Colonic mucosa (tissue), 4 donors: Measurements from ENCODE around the gene ADAMTS1. TPM values are rescaled to one million over a fixed set of nuclear protein-coding genes. Genes with fewer than 3 reads are reported as not detected.
A peak's percentile ranks its signal among the peaks of the same experiment; 100 is the strongest.

Experiments used
- DNase-seq: peaks from one replicate; pipeline ENCODE4 v3.0.0-alpha.2; 2020
- H3K27ac ChIP-seq: fragments of 200-600 bp; one replicate; pipeline ENCODE4 v1.8.0; 2021
- H3K27me3 ChIP-seq: fragments of 200-600 bp; one replicate; pipeline ENCODE4 v1.8.0; 2021
- H3K36me3 ChIP-seq: fragments of 200-600 bp; one replicate; pipeline ENCODE4 v1.8.0; 2021
- H3K4me1 ChIP-seq: fragments of 200-600 bp; one replicate; pipeline ENCODE4 v1.8.0; 2021; ENCODE audit warnings: mild to moderate bottlenecking
- H3K4me3 ChIP-seq: fragments of 200-600 bp; one replicate; pipeline ENCODE4 v1.8.0; 2021
- H3K9ac ChIP-seq, 2 donors: one replicate each; pipeline ENCODE4 v1.7.0; 2013; ENCODE audit warnings: control low read depth in 2 of 2, low read depth in 2 of 2, low read length in 2 of 2
- H3K9me3 ChIP-seq: fragments of 200-600 bp; one replicate; pipeline ENCODE4 v1.8.0; 2021
- CTCF ChIP-seq: fragments of 200-600 bp; IDR thresholded peaks from one replicate; pipeline ENCODE4 v1.8.0; 2022; ENCODE audit warnings: antibody characterized with exemption, mild to moderate bottlenecking
- intact Hi-C: fragments of 100-400 bp; cut with DNase I; formaldehyde crosslinking; loops from one replicate; pipeline ENCODE4 v1.14.1; 2022
- total RNA-seq, 2 donors: library from RNA; stranded (reverse); fragmentation: NEBNext Ultra II Directional in 1 of 2; extraction: Animal tissue kit (Norgen Biotek cat#: 25700) in 1 of 2; gene quantifications; one replicate each; pipeline ENCODE4 v1.2.1, GENCODE V29; 2021
- donor health status: healthy.
- donor health status: DM: no; HTN: no; CAD: no.
- donor health status: DM: no; HTN: no; CAD: no.

Gene ADAMTS1
- total RNA-seq, 2 donors from 2014 or later: 12.5 to 26.8 TPM

- Histone ChIP-seq H3K27ac (no peak overlapping the region), H3K4me3 (no peak overlapping the region), H3K27me3 (no peaks in the 10 kb centered on the region), H3K4me1 (no peaks in the 10 kb centered on the region), H3K36me3 (no peaks in the 10 kb centered on the region), H3K9ac (no peak overlapping the region), H3K9me3 (no peaks in the 10 kb centered on the region)
- intact Hi-C loops: no loop called here
- peak; percentile 72 for DNase-seq
- no peak for TF ChIP-seq CTCF
Observed at GRCh38 chr21:26795866-26796329, 49.3 kb downstream of the ADAMTS1 start.

GRCh38 chr21:26795412-26795805 lies 49.8 kb downstream of the ADAMTS1 start:
- intact Hi-C loops: no loop called here
- no peak for DNase-seq
- no peak overlapping the region for H3K27ac ChIP-seq
- H3K9ac ChIP-seq: no peak overlapping the region
- H3K9me3 ChIP-seq: no peaks in the 10 kb centered on the region
- H3K4me1 ChIP-seq: no peaks in the 10 kb centered on the region
- TF ChIP-seq CTCF: no peak
- H3K27me3 ChIP-seq: no peaks in the 10 kb centered on the region
- no peak overlapping the region for H3K4me3 ChIP-seq
- H3K36me3 ChIP-seq: no peaks in the 10 kb centered on the region

GRCh38 chr21:26794597-26795411 lies 50.4 kb downstream of the ADAMTS1 start:
- TF ChIP-seq CTCF: no peak
- no peak overlapping the region for H3K4me3 ChIP-seq
- intact Hi-C loops: no loop called here
- DNase-seq: no peak
- no peaks in the 10 kb centered on the region for H3K36me3 ChIP-seq
- no peaks in the 10 kb centered on the region for H3K4me1 ChIP-seq
- H3K9me3 ChIP-seq: no peaks in the 10 kb centered on the region
- no peak overlapping the region for H3K27ac ChIP-seq
- no peaks in the 10 kb centered on the region for H3K27me3 ChIP-seq
- H3K9ac ChIP-seq: no peak overlapping the region

GRCh38 chr21:26790296-26790695 lies 54.9 kb downstream of the ADAMTS1 start:
- no peaks in the 10 kb centered on the region for H3K9me3 ChIP-seq
- H3K27me3 ChIP-seq: no peaks in the 10 kb centered on the region
- H3K27ac ChIP-seq: no peak overlapping the region
- H3K4me1 ChIP-seq: no peaks in the 10 kb centered on the region
- no peak overlapping the region for H3K4me3 ChIP-seq
- H3K9ac ChIP-seq: peak overlapping the region in 1 of 2 donors; percentile 8
- no peak for DNase-seq
- intact Hi-C loops: no loop called here
- no peaks in the 10 kb centered on the region for H3K36me3 ChIP-seq
- TF ChIP-seq CTCF: no peak

- peak; percentile 25 for DNase-seq
- H3K27ac ChIP-seq: no peak overlapping the region
- H3K27me3 ChIP-seq: no peaks in the 10 kb centered on the region
- no peaks in the 10 kb centered on the region for H3K9me3 ChIP-seq
- H3K9ac ChIP-seq: no peak overlapping the region
- intact Hi-C loops: no loop called here
- H3K4me1 ChIP-seq: no peaks in the 10 kb centered on the region
- TF ChIP-seq CTCF: no peak
- no peaks in the 10 kb centered on the region for H3K36me3 ChIP-seq
- no peak overlapping the region for H3K4me3 ChIP-seq
Observed at GRCh38 chr21:26788790-26789189, 56.4 kb downstream of the ADAMTS1 start.

Other genes starting within 250 kb of the ADAMTS1 start
- 1 to 10 TPM in 1 of 2 donors, under 1 TPM in 1; 0.96 to 1.6 TPM for gene ADAMTS5, start 121.7 kb upstream of the ADAMTS1 start, total RNA-seq